ENCODE measurements around the gene MICAL3. TPM values are rescaled to one million over a fixed set of nuclear protein-coding genes. Genes with fewer than 3 reads are reported as not detected.

Gene MICAL3
- total and polyA plus RNA-seq, 9 of the 15 experiments (the other 6 are each of a cell fraction or from before 2014, with no cell fraction given), result 0.53 to 32.1 (median 12.3) TPM

- H3K9me3 ChIP-seq (replicated peaks; ENCODE audit: control insufficient read depth, insufficient read depth, low read depth, low read length), result no peaks in the 10 kb centered on the region
- ChIA-PET CTCF (ENCODE audit: low intra/inter-chr PET ratio) (no interaction called here), POLR2A (interaction anchor here (0.6 to 1.0 kb wide), 4 partner anchors 8 to 134 kb away, joined by 3 read pairs; no protein-coding TSS in a partner anchor)
- DNase-seq (ENCODE audit: extremely low read depth in 1 of 4, low spot score in 3 of 4), result no peak
- no peak overlapping the region for H3K4me2 ChIP-seq (ENCODE audit: insufficient read depth, low read length)
- WGBS (ENCODE audit: insufficient coverage, low coverage, missing lambda C conversion rate), result 82% methylated on average over 9 of the region's 9 CpGs
- H3K9me1 ChIP-seq (ENCODE audit: control insufficient read depth, insufficient read depth, low read length), result no peaks in the 10 kb centered on the region
- no peak overlapping the region for H2AFZ ChIP-seq (ENCODE audit: low read depth, low read length)
- H3K4me1 ChIP-seq (replicated peaks in 1 of 2; ENCODE audit: control insufficient read depth in 2 of 2, insufficient read depth in 2 of 2, low read length in 2 of 2), result peaks cover 0 to 13% of the 10 kb centered on the region in 2 experiments; a peak in 2 of 5 replicates
- H3K9ac ChIP-seq (ENCODE audit: insufficient read depth in 1 of 2, low read depth in 2 of 2, low read length in 2 of 2), result no peak overlapping the region
- ATAC-seq, result no peak
- no peak for FAIRE-seq
- intact Hi-C loops (cut with micrococcal nuclease) (no loop called here), in situ Hi-C loops (cut with MboI) (no loop called here)
- no peak overlapping the region for H3K27ac ChIP-seq (ENCODE audit: extremely low read depth, low read depth, low read length)
- H4K20me1 ChIP-seq (replicated peaks; ENCODE audit: control insufficient read depth, insufficient read depth, low read length), result no peaks in the 10 kb centered on the region
- peaks cover 54% of the 10 kb centered on the region; the same call in 2 of the 3 replicates for H3K36me3 ChIP-seq (ENCODE audit: control insufficient read depth, insufficient read depth, low read length)
- no TSS peak for BruUV-seq (replicated peaks)
- TF ChIP-seq MBD2 (IDR thresholded peaks at IDR 0.05; ENCODE audit: borderline replicate concordance, low read depth) (no peak), MGA (IDR thresholded peaks at IDR 0.05) (no peak), HDAC8 (tag; IDR thresholded peaks at IDR 0.05) (no peak), ZBTB11 (CRISPR knock-in tag; IDR thresholded peaks at IDR 0.05) (no peak)
- no peaks in the 10 kb centered on the region for H3K79me2 ChIP-seq (ENCODE audit: control insufficient read depth, insufficient read depth, low read length)
- H3K4me3 ChIP-seq, result no peak overlapping the region
- H3K27me3 ChIP-seq (ENCODE audit: control insufficient read depth in 2 of 2, insufficient read depth in 2 of 2, low read length in 2 of 2), result no peaks in the 10 kb centered on the region
Observed at GRCh38 chr22:17869285-17870096, 154.9 kb downstream of the MICAL3 start.

All from K562 (cell line).